Mucosa of rectum (tissue), 2 donors: ENCODE measurements around the gene MIDN.
"Not testable (repeated sequence)": the region's sequence is repeated elsewhere in the genome, so short reads cannot be mapped to it uniquely, and the experiment has no call there.

Source experiments
- H3K27ac ChIP-seq, 2 donors: one replicate each; pipeline ENCODE4 v1.7.0; 2013; ENCODE audit warnings: inconsistent platforms in 2 of 2, low read depth in 2 of 2, low read length in 2 of 2
- H3K27me3 ChIP-seq, 2 donors: one replicate each; pipeline ENCODE4 v1.7.0; 2013; ENCODE audit warnings: low read length in 2 of 2; ENCODE audit not compliant: control insufficient read depth in 2 of 2, insufficient read depth in 2 of 2
- H3K36me3 ChIP-seq, 2 donors: one replicate each; pipeline ENCODE4 v1.7.0; 2013; ENCODE audit warnings: low read length in 2 of 2; ENCODE audit not compliant: control insufficient read depth in 2 of 2, insufficient read depth in 2 of 2
- H3K4me1 ChIP-seq, 2 donors: one replicate each; pipeline ENCODE4 v1.7.0; 2013; ENCODE audit warnings: low read length in 2 of 2, mild to moderate bottlenecking in 1 of 2; ENCODE audit not compliant: control insufficient read depth in 2 of 2, insufficient read depth in 2 of 2
- H3K4me3 ChIP-seq, 2 donors: one replicate each; pipeline ENCODE4 v1.7.0; 2013; ENCODE audit warnings: low read length in 2 of 2
- H3K9ac ChIP-seq, 2 donors: one replicate each; pipeline ENCODE4 v1.7.0; 2013; ENCODE audit warnings: low read length in 2 of 2, low read depth in 1 of 2, mild to moderate bottlenecking in 1 of 2
- H3K9me3 ChIP-seq, 2 donors: one replicate each; pipeline ENCODE4 v1.7.0; 2013; ENCODE audit warnings: low read length in 2 of 2; ENCODE audit not compliant: control insufficient read depth in 2 of 2
- donor health status: healthy.
- donor health status: Normal muscosa, but diverticular disease.

Gene MIDN

DNA sequence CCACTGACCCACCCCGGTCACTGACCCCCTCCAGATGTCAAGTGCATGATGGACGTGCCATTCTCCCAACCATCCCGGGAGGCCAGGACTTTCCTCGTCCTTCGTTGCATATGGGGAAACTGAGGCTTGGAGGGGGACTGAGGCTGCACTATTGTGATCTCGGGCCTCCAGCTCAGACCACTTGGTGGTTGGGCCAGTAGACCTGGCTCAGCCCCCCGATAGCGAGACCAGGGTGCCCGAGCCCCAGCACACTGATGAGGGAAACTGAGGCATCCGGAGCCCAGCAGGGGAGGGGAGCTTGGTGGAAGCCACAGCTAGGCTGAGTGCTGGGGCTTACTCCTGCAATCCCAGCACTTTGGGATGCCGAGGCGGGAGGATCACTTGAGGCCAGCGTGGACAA is 47.7 kb downstream of the MIDN start:
- no peaks in the 10 kb centered on the region for H3K27me3 ChIP-seq
- no peak overlapping the region for H3K27ac ChIP-seq
- no peak overlapping the region for H3K9ac ChIP-seq
- H3K4me3 ChIP-seq = no peak overlapping the region
- H3K9me3 ChIP-seq = no peaks in the 10 kb centered on the region
- H3K36me3 ChIP-seq = no peaks in the 10 kb centered on the region
- peaks cover 11 to 15% of the 10 kb centered on the region in 2 donors for H3K4me1 ChIP-seq

- no peak overlapping the region for H3K27ac ChIP-seq
- no peaks in the 10 kb centered on the region for H3K36me3 ChIP-seq
- H3K9ac ChIP-seq = no peak overlapping the region
- H3K27me3 ChIP-seq = no peaks in the 10 kb centered on the region
- no peaks in the 10 kb centered on the region for H3K9me3 ChIP-seq
- H3K4me1 ChIP-seq = peaks cover 5 to 8% of the 10 kb centered on the region in 2 donors
- no peak overlapping the region for H3K4me3 ChIP-seq
Measured at GRCh38 chr19:1296575-1297271, 48.3 kb downstream of the MIDN start.

GRCh38 chr19:1298235-1298634 is 49.9 kb downstream of the MIDN start:
- Histone ChIP-seq H3K4me3 (no peak overlapping the region), H3K36me3 (no peaks in the 10 kb centered on the region), H3K27me3 (no peaks in the 10 kb centered on the region), H3K9me3 (no peaks in the 10 kb centered on the region), H3K4me1 (no peaks in the 10 kb centered on the region), H3K27ac (no peak overlapping the region), H3K9ac (no peak overlapping the region)

GRCh38 chr19:1299801-1300200 is 51.4 kb downstream of the MIDN start:
- Histone ChIP-seq H3K27ac (no peak overlapping the region), H3K4me3 (no peak overlapping the region), H3K36me3 (no peaks in the 10 kb centered on the region), H3K27me3 (no peaks in the 10 kb centered on the region), H3K9ac (no peak overlapping the region), H3K4me1 (peaks cover 0 to 3% of the 10 kb centered on the region in 2 donors), H3K9me3 (no peaks in the 10 kb centered on the region)

- Histone ChIP-seq H3K27ac (no peak overlapping the region), H3K36me3 (no peaks in the 10 kb centered on the region)
Measured at GRCh38 chr19:1300744-1301490, 52.5 kb downstream of the MIDN start.

DNA sequence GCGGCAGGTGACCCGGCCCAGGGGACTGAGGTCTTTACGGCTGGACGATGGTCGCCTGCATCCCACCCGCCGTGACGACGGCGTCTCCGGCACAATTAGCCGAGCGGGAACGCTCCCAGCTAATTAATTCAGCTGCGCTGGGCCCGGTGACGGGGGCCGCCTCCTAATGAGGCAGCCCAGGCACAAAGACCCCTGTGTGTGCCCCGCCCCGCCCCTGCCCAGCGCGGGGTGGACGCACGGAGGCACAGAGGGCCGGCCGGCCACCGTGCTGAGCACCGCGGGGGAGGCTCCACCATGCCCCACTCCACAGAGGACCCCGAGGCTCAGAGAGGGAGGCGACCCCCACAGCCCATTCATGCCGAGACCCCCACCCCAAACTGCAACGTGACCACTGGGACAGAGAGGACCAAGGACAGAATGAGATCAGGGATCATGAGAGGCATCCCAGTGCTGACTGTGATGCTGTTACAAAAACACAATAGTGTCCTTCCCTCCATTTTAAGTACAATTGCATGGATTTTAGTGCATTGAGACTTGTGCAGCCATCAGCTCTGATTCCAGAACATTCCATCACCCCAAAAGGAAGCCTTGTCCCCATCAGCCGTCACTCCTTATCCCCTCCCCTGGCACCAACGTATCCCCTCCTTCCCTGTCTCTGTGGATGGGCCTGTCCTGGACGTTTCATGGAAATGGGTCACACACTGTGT is 54.3 kb downstream of the MIDN start:
- Histone ChIP-seq H3K4me1 (peaks cover 0 to 3% of the 10 kb centered on the region in 2 donors), H3K4me3 (no peak overlapping the region), H3K27ac (no peak overlapping the region), H3K9ac (no peak overlapping the region), H3K27me3 (no peaks in the 10 kb centered on the region), H3K9me3 (no peaks in the 10 kb centered on the region), H3K36me3 (no peaks in the 10 kb centered on the region)

More at GRCh38 chr19:1300744-1301490, 52.5 kb downstream of the MIDN start:
- H3K4me1 ChIP-seq = peaks cover 0 to 3% of the 10 kb centered on the region in 2 donors
- H3K9me3 ChIP-seq = no peaks in the 10 kb centered on the region
- H3K4me3 ChIP-seq = no peak overlapping the region
- no peak overlapping the region for H3K9ac ChIP-seq
- H3K27me3 ChIP-seq = no peaks in the 10 kb centered on the region

- H3K4me1 ChIP-seq = peaks cover 0 to 3% of the 10 kb centered on the region in 2 donors
- no peaks in the 10 kb centered on the region for H3K27me3 ChIP-seq
- no peaks in the 10 kb centered on the region for H3K9me3 ChIP-seq
- H3K27ac ChIP-seq = peak overlapping the region in 1 of 2 donors; percentile 23
- no peaks in the 10 kb centered on the region for H3K36me3 ChIP-seq
- no peak overlapping the region for H3K4me3 ChIP-seq
- H3K9ac ChIP-seq = peak overlapping the region in 1 of 2 donors; percentile 21
Measured at GRCh38 chr19:1304197-1304924, 56.0 kb downstream of the MIDN start.

- not testable (repeated sequence) for H3K27me3 ChIP-seq, H3K4me3 ChIP-seq, H3K9ac ChIP-seq, H3K4me1 ChIP-seq, H3K9me3 ChIP-seq, H3K27ac ChIP-seq, H3K36me3 ChIP-seq
Measured at GRCh38 chr19:1305354-1305753, 57.0 kb downstream of the MIDN start.

GRCh38 chr19:1307320-1307719 is 58.9 kb downstream of the MIDN start:
- Histone ChIP-seq H3K27ac (no peak overlapping the region), H3K9me3 (no peaks in the 10 kb centered on the region), H3K27me3 (no peaks in the 10 kb centered on the region), H3K4me3 (no peak overlapping the region), H3K9ac (no peak overlapping the region), H3K36me3 (no peaks in the 10 kb centered on the region), H3K4me1 (peaks cover 0 to 3% of the 10 kb centered on the region in 2 donors)
